Kidney (tissue), 14 donors: ENCODE data around the gene CHID1. TPM values are rescaled to one million over a fixed set of nuclear protein-coding genes. Genes with fewer than 3 reads are reported as not detected.

Experiments
- DNase-seq, 5 donors: peaks; one replicate each; pipeline ENCODE4 v3.0.0-alpha.2; 2013 to 2020
- FAIRE-seq: peaks from 2 replicates; lab custom pipeline; 2012; peaks lifted over from hg19 to GRCh38; lab: Jason Lieb, UNC
- H3K27ac ChIP-seq, 2 donors: one replicate each; pipeline ENCODE4 v1.7.0; 2013; ENCODE audit warnings: low read depth in 2 of 2, low read length in 2 of 2, inconsistent platforms in 1 of 2
- H3K27me3 ChIP-seq: one replicate; pipeline ENCODE4 v1.7.1; 2013; ENCODE audit warnings: low read length, inconsistent platforms; ENCODE audit not compliant: control insufficient read depth, insufficient read depth
- H3K36me3 ChIP-seq, 3 donors: one replicate each; pipeline versions ENCODE4 v1.7.0 to v1.7.1; 2013; ENCODE audit warnings: low read length in 3 of 3, control low read depth in 1 of 3, inconsistent platforms in 1 of 3; ENCODE audit not compliant: insufficient read depth in 3 of 3, control insufficient read depth in 2 of 3
- H3K4me1 ChIP-seq, 3 donors: one replicate each; pipeline versions ENCODE4 v1.7.0 to v1.7.1; 2013; ENCODE audit warnings: low read length in 3 of 3, inconsistent platforms in 1 of 3, low read depth in 1 of 3; ENCODE audit not compliant: control insufficient read depth in 2 of 3, insufficient read depth in 2 of 3
- H3K4me3 ChIP-seq, 3 donors: one replicate each; pipeline versions ENCODE4 v1.7.0 to v1.8.1; 2013; ENCODE audit warnings: low read length in 3 of 3, control low read depth in 1 of 3, inconsistent platforms in 1 of 3
- H3K9ac ChIP-seq, 3 donors: one replicate each; pipeline versions ENCODE4 v1.7.0 to v1.7.1; 2013; ENCODE audit warnings: low read length in 3 of 3, control low read depth in 1 of 3, inconsistent platforms in 1 of 3
- H3K9me3 ChIP-seq, 3 donors: one replicate each; pipeline versions ENCODE4 v1.7.0 to v1.7.1; 2013; ENCODE audit warnings: low read length in 3 of 3, control low read depth in 1 of 3, inconsistent platforms in 1 of 3; ENCODE audit not compliant: control insufficient read depth in 2 of 3, insufficient read depth in 1 of 3
- CTCF ChIP-seq: IDR thresholded peaks from 3 replicates; pipeline ENCODE4 v1.5.1; 2012; ENCODE audit warnings: mild to moderate bottlenecking, moderate library complexity, borderline replicate concordance; ENCODE audit not compliant: insufficient read depth; ENCODE audit errors: extremely low read depth
- intact Hi-C: fragments of 100-400 bp; cut with DNase I; formaldehyde crosslinking; loops from one replicate; pipeline ENCODE4 v1.11.1; 2022
- polyA plus RNA-seq: library from polyadenylated mRNA; stranded (reverse); fragments of 350-450 nt; fragmentation: Illumina TruSeq; extraction: RNeasy Lipid Tissue Mini Kit (QIAGEN cat#74804); gene quantifications from one replicate; pipeline ENCODE4 v1.2.3, GENCODE V29; 2014; ENCODE audit warnings: low read depth, low replicate concordance; ENCODE audit not compliant: insufficient read depth
- total RNA-seq: library from RNA; stranded (reverse); fragmentation: NEBNext Ultra II Directional; extraction: Animal tissue kit (Norgen Biotek cat#: 25700); gene quantifications from one replicate; pipeline ENCODE4 v1.2.1, GENCODE V29; 2021
- donor health status: control.
- donor health status: control.
- donor health status: control.
- donor health status: control.
- donor health status: control.
- donor health status: DM: yes; HTN: yes; CAD: no.
- donor health status: Normal renal cell carcinoma (clear cell type).

The CHID1 gene
- total and polyA plus RNA-seq, 2 donors from 2014 or later = 82.2 to 128 TPM

GRCh38 chr11:831961-832528, 78.6 kb downstream of the CHID1 start:
- TF ChIP-seq CTCF = no peak
- H3K4me1 ChIP-seq = peaks cover 0 to 61% (median 22%) of the 10 kb centered on the region in 3 donors
- no peaks in the 10 kb centered on the region for H3K9me3 ChIP-seq
- H3K9ac ChIP-seq = peak overlapping the region in 2 of 3 donors; percentile 40 to 41
- H3K27me3 ChIP-seq = no peaks in the 10 kb centered on the region
- H3K36me3 ChIP-seq = peaks cover 0 to 4% (median 3%) of the 10 kb centered on the region in 3 donors
- peak overlapping the region in 2 of 3 donors; percentile 16 to 51 for H3K4me3 ChIP-seq
- DNase-seq (peak in 1 of 5 donors; percentile 80), FAIRE-seq (no peak)
- intact Hi-C loops = no loop called here
- H3K27ac ChIP-seq = peak overlapping the region in 1 of 2 donors; percentile 72

- Histone ChIP-seq H3K9me3 (no peaks in the 10 kb centered on the region), H3K27ac (no peak overlapping the region), H3K27me3 (no peaks in the 10 kb centered on the region), H3K4me3 (no peak overlapping the region), H3K9ac (no peak overlapping the region), H3K36me3 (no peaks in the 10 kb centered on the region), H3K4me1 (peaks cover 0 to 56% (median 22%) of the 10 kb centered on the region in 3 donors)
- TF ChIP-seq CTCF = no peak
- intact Hi-C loops = no loop called here
- FAIRE-seq (no peak), DNase-seq (no peak)
Measured at GRCh38 chr11:831118-831864, 79.3 kb downstream of the CHID1 start.

- DNase-seq = peak; percentile 85 to 93 (median 91)
- Histone ChIP-seq H3K4me1 (peaks cover 0 to 58% (median 22%) of the 10 kb centered on the region in 3 donors), H3K9me3 (no peaks in the 10 kb centered on the region), H3K36me3 (no peaks in the 10 kb centered on the region), H3K27ac (no peak overlapping the region), H3K4me3 (peak overlapping the region in 1 of 3 donors; percentile 51), H3K27me3 (no peaks in the 10 kb centered on the region), H3K9ac (no peak overlapping the region)
- intact Hi-C loops = no loop called here
- no peak for TF ChIP-seq CTCF
- no peak for FAIRE-seq
Measured at GRCh38 chr11:830295-831117, 80.1 kb downstream of the CHID1 start.
